ENCODE data around the gene MORC3. TPM values are rescaled to one million over a fixed set of nuclear protein-coding genes. Genes with fewer than 3 reads are reported as not detected.
A peak's percentile ranks its signal among the peaks of the same experiment; 100 is the strongest.

MORC3 gene
- total RNA-seq, 1 experiment from 2014 or later, result 18.7 TPM

- Histone ChIP-seq H3K79me2 (ENCODE audit: insufficient read depth, low read length) (no peaks in the 10 kb centered on the region), H4K20me1 (ENCODE audit: control insufficient read depth, insufficient read depth, insufficient read length) (no peaks in the 10 kb centered on the region), H2BK20ac (ENCODE audit: low read depth, low read length, poor library complexity, severe bottlenecking) (no peak overlapping the region), H3K4ac (ENCODE audit: low read depth, low read length) (no peak overlapping the region), H2AK5ac (ENCODE audit: insufficient read length, low read length) (no peak overlapping the region), H3K23me2 (ENCODE audit: insufficient read length, low read depth, low read length, poor library complexity, severe bottlenecking) (no peaks in the 10 kb centered on the region), H4K8ac (replicated peaks; ENCODE audit: insufficient read length, low read depth, low read length) (no peak overlapping the region), H2BK15ac (ENCODE audit: low read depth, low read length) (no peak overlapping the region), H3K56ac (ENCODE audit: insufficient read length, low read depth, low read length) (no peak overlapping the region), H3K27me3 (ENCODE audit: insufficient read depth, low read length) (no peaks in the 10 kb centered on the region), H3T11ph (ENCODE audit: low read length) (no peak overlapping the region), H3K9me3 (ENCODE audit: control insufficient read depth, low read depth, low read length) (no peaks in the 10 kb centered on the region), H4K5ac (ENCODE audit: insufficient read length, low read depth, low read length) (no peak overlapping the region), H3K79me1 (ENCODE audit: insufficient read depth, low read depth, low read length, poor library complexity, severe bottlenecking) (no peaks in the 10 kb centered on the region), H3K18ac (ENCODE audit: insufficient read length, low read depth, low read length) (no peak overlapping the region), H3K23ac (ENCODE audit: insufficient read length, low read depth, low read length) (no peak overlapping the region), H2BK5ac (ENCODE audit: insufficient read length, low read length) (no peak overlapping the region), H3K27ac (ENCODE audit: insufficient read length, low read depth, low read length) (no peak overlapping the region), H3K4me2 (ENCODE audit: insufficient read depth, insufficient read length, low read length) (no peak overlapping the region), H2BK12ac (ENCODE audit: insufficient read length, low read depth, low read length) (no peak overlapping the region), H3K9ac (ENCODE audit: extremely low read depth, insufficient read length, low read length) (no peak overlapping the region), H3K4me1 (ENCODE audit: insufficient read depth, low read length) (no peaks in the 10 kb centered on the region), H4K91ac (ENCODE audit: insufficient read length, low read depth, low read length) (no peak overlapping the region), H2BK120ac (ENCODE audit: low read depth, low read length, poor library complexity, severe bottlenecking) (no peak overlapping the region), H3K14ac (ENCODE audit: insufficient read depth, low read length) (no peak overlapping the region), H2AFZ (ENCODE audit: low read length) (no peak overlapping the region)
- DNase-seq, result no peak
- no peak for TF ChIP-seq CTCF (conservative IDR thresholded peaks at IDR 0.05)
- Mint-ChIP-seq H3K27ac (peak overlapping the region in 1 of 3 experiments; percentile 34; a peak in 1 of 7 replicates), H3K36me3 (ENCODE audit: insufficient read depth in 1 of 3, low read depth in 3 of 3) (peaks cover 25 to 87% (median 82%) of the 10 kb centered on the region in 3 experiments), H3K4me1 (no peaks in the 10 kb centered on the region), H3K4me3 (no peak overlapping the region), H3K9me3 (no peaks in the 10 kb centered on the region), H3K27me3 (ENCODE audit: low read depth) (no peaks in the 10 kb centered on the region)
- WGBS (ENCODE audit: extremely low coverage, insufficient read length, low lambda C conversion rate), result no CpG with 5 or more reads among the region's 7 CpGs
Observed at GRCh38 chr21:36369064-36369685, 49.2 kb downstream of the MORC3 start.
